SK-N-SH treated with all-trans-retinoic acid at 6 μM for 48 hours (cell line): ENCODE data around the gene NAT8.

Source experiments
- ATAC-seq: fragments of 200-7000 bp; cut with Tn5 transposase; 3 replicates; pipeline ENCODE4 v1.9.1; 2020; ENCODE audit warnings: mild to moderate bottlenecking, moderate library complexity
- ARNTL ChIP-seq: fragments of 450-650 bp; formaldehyde crosslinking; IDR thresholded peaks from 2 replicates; pipeline ENCODE4 v1.5.0; 2020; ENCODE audit warnings: low read depth, mild to moderate bottlenecking, moderate library complexity, borderline replicate concordance
- BACH2 ChIP-seq: fragments of 250-450 bp; sonication (Bioruptor Pico); IDR thresholded peaks from 2 replicates; pipeline ENCODE4 v1.9.0; 2021; ENCODE audit warnings: mild to moderate bottlenecking, borderline replicate concordance
- CSDC2 ChIP-seq: fragments of 250-450 bp; sonication (Bioruptor Pico); IDR thresholded peaks from 2 replicates; pipeline ENCODE4 v1.5.0; 2020; ENCODE audit warnings: mild to moderate bottlenecking, moderate library complexity
- GLIS3 ChIP-seq: fragments of 250-450 bp; sonication (Bioruptor Pico); IDR thresholded peaks from 2 replicates; pipeline ENCODE4 v1.5.0; 2020; ENCODE audit warnings: mild to moderate bottlenecking, moderate library complexity
- ISL1 ChIP-seq: fragments of 250-450 bp; sonication (Bioruptor Pico); IDR thresholded peaks from 2 replicates; pipeline ENCODE4 v2.1.2; 2022; ENCODE audit warnings: mild to moderate bottlenecking, moderate library complexity
- OSR1 ChIP-seq: fragments of 250-450 bp; sonication (Bioruptor Pico); IDR thresholded peaks from 2 replicates; pipeline ENCODE4 v1.8.0; 2022; ENCODE audit warnings: moderate library complexity, mild to moderate bottlenecking, inconsistent platforms
- PPARA ChIP-seq: fragments of 250-450 bp; sonication (Bioruptor Pico); IDR thresholded peaks from 2 replicates; pipeline ENCODE4 v1.5.0; 2020; ENCODE audit warnings: mild to moderate bottlenecking, borderline replicate concordance
- RARB ChIP-seq: fragments of 250-450 bp; sonication (Bioruptor Pico); IDR thresholded peaks from 2 replicates; pipeline ENCODE4 v1.8.0; 2021; ENCODE audit warnings: mild to moderate bottlenecking, moderate library complexity
- TCF4 ChIP-seq: fragments of 250-450 bp; sonication (Bioruptor Pico); IDR thresholded peaks from 2 replicates; pipeline ENCODE4 v1.8.0; 2021; ENCODE audit warnings: mild to moderate bottlenecking, moderate library complexity, borderline replicate concordance
- TOX ChIP-seq: fragments of 250-450 bp; sonication (Bioruptor Pico); IDR thresholded peaks from 2 replicates; pipeline ENCODE4 v1.8.0; 2021; ENCODE audit warnings: mild to moderate bottlenecking, moderate library complexity, borderline replicate concordance
- ZC3H10 ChIP-seq: fragments of 250-450 bp; sonication (Bioruptor Pico); IDR thresholded peaks from 2 replicates; pipeline ENCODE4 v1.5.1; 2021; ENCODE audit warnings: mild to moderate bottlenecking, moderate library complexity
- ZFP3 ChIP-seq: fragments of 250-450 bp; sonication (Bioruptor Pico); IDR thresholded peaks from 2 replicates; pipeline ENCODE4 v1.5.0; 2020; ENCODE audit warnings: mild to moderate bottlenecking, moderate library complexity
- ZFP30 ChIP-seq: fragments of 450-650 bp; formaldehyde crosslinking; IDR thresholded peaks from 2 replicates; pipeline ENCODE4 v1.5.0; 2022; ENCODE audit warnings: mild to moderate bottlenecking, moderate library complexity
- ZNF565 ChIP-seq: fragments of 450-650 bp; formaldehyde crosslinking; conservative IDR thresholded peaks from 2 replicates; pipeline ENCODE4 v1.5.0; 2020; ENCODE audit warnings: low read depth, mild to moderate bottlenecking, moderate library complexity
- ZNF70 ChIP-seq: fragments of 450-650 bp; formaldehyde crosslinking; IDR thresholded peaks from 2 replicates; pipeline ENCODE4 v1.5.0; 2020; ENCODE audit warnings: mild to moderate bottlenecking, moderate library complexity
- ZNF8 ChIP-seq: fragments of 450-650 bp; formaldehyde crosslinking; IDR thresholded peaks from 2 replicates; pipeline ENCODE4 v1.5.0; 2020; ENCODE audit warnings: mild to moderate bottlenecking, moderate library complexity
- TF ChIP-seq, protein P1 (sequence below): fragments of 250-450 bp; sonication (Bioruptor Pico); IDR thresholded peaks from 2 replicates; pipeline ENCODE4 v1.8.0; 2021; ENCODE audit warnings: low read depth, mild to moderate bottlenecking, moderate library complexity, borderline replicate concordance
- TF ChIP-seq, protein P2 (sequence below): fragments of 250-450 bp; sonication (Bioruptor Pico); IDR thresholded peaks from 2 replicates; pipeline ENCODE4 v1.5.1; 2020; ENCODE audit warnings: low read depth, mild to moderate bottlenecking, moderate library complexity
- TF ChIP-seq, protein P3 (sequence below): fragments of 250-450 bp; sonication (Bioruptor Pico); IDR thresholded peaks from 2 replicates; pipeline ENCODE4 v1.5.1; 2021; ENCODE audit warnings: mild to moderate bottlenecking, moderate library complexity
- TF ChIP-seq, protein P4 (sequence below): fragments of 250-450 bp; sonication (Bioruptor Pico); IDR thresholded peaks from 2 replicates; pipeline ENCODE4 v1.5.0; 2020; ENCODE audit warnings: mild to moderate bottlenecking, moderate library complexity

Gene NAT8

DNA sequence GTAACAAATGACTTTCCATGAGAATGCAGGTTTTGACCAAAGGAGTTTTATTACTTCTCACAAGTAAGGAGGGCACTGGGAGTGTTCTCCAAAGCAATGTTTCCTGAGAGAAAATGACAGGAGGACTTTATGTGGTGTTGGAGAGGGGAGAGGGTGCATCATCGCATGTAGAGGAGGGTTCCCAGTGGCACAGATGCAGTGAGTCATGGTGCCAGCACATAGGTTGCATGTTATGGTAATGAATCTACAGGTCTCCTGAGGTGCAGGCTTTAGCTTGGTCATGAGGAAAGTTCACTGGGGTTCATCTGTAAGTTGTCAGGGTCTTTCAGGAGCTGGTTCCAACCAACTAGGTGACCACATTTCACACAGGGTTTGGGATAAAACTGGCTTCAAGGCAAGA, 30.4 kb downstream of the NAT8 start:
- ATAC-seq = no peak
- TF ChIP-seq, protein P1, sequence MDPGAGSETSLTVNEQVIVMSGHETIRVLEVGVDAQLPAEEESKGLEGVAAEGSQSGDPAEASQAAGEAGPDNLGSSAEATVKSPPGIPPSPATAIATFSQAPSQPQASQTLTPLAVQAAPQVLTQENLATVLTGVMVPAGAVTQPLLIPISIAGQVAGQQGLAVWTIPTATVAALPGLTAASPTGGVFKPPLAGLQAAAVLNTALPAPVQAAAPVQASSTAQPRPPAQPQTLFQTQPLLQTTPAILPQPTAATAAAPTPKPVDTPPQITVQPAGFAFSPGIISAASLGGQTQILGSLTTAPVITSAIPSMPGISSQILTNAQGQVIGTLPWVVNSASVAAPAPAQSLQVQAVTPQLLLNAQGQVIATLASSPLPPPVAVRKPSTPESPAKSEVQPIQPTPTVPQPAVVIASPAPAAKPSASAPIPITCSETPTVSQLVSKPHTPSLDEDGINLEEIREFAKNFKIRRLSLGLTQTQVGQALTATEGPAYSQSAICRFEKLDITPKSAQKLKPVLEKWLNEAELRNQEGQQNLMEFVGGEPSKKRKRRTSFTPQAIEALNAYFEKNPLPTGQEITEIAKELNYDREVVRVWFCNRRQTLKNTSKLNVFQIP (CRISPR knock-in tag) = no peak
- TF ChIP-seq CSDC2 (CRISPR knock-in tag) = no peak
- TF ChIP-seq, protein P2, sequence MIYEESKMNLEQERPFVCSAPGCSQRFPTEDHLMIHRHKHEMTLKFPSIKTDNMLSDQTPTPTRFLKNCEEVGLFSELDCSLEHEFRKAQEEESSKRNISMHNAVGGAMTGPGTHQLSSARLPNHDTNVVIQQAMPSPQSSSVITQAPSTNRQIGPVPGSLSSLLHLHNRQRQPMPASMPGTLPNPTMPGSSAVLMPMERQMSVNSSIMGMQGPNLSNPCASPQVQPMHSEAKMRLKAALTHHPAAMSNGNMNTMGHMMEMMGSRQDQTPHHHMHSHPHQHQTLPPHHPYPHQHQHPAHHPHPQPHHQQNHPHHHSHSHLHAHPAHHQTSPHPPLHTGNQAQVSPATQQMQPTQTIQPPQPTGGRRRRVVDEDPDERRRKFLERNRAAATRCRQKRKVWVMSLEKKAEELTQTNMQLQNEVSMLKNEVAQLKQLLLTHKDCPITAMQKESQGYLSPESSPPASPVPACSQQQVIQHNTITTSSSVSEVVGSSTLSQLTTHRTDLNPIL = no peak
- no peak for TF ChIP-seq ZFP3 (CRISPR knock-in tag)

DNA sequence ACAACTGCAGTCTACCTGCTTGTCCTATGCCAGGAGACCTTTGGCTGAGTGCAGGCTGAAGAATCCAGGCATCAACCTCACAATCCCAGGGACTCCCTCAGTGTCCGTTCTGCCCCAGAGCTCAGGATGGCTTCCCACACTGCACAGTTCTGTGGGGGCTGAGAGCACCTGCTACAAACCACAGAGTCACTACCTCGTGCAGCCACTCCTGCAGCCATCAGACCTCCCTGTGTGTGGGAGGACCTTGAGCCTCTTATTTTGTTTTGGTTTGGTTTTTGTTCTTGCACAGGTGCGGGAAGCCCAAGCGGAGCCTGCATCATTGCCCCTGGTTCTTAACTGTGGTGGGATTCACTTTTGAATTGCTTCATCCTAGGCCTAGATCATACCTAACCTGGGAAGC, 31.0 kb downstream of the NAT8 start:
- TF ChIP-seq, protein P2 = no peak
- TF ChIP-seq, protein P1 (CRISPR knock-in tag) = no peak
- no peak for TF ChIP-seq ZNF565 (CRISPR knock-in tag)
- TF ChIP-seq ARNTL (CRISPR knock-in tag) = no peak
- TF ChIP-seq ISL1 = no peak
- no peak for TF ChIP-seq PPARA (CRISPR knock-in tag)
- no peak for TF ChIP-seq ZFP30 (CRISPR knock-in tag)
- TF ChIP-seq, protein P3, sequence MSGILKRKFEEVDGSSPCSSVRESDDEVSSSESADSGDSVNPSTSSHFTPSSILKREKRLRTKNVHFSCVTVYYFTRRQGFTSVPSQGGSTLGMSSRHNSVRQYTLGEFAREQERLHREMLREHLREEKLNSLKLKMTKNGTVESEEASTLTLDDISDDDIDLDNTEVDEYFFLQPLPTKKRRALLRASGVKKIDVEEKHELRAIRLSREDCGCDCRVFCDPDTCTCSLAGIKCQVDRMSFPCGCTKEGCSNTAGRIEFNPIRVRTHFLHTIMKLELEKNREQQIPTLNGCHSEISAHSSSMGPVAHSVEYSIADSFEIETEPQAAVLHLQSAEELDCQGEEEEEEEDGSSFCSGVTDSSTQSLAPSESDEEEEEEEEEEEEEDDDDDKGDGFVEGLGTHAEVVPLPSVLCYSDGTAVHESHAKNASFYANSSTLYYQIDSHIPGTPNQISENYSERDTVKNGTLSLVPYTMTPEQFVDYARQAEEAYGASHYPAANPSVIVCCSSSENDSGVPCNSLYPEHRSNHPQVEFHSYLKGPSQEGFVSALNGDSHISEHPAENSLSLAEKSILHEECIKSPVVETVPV (CRISPR knock-in tag) = no peak
- TF ChIP-seq, protein P4, sequence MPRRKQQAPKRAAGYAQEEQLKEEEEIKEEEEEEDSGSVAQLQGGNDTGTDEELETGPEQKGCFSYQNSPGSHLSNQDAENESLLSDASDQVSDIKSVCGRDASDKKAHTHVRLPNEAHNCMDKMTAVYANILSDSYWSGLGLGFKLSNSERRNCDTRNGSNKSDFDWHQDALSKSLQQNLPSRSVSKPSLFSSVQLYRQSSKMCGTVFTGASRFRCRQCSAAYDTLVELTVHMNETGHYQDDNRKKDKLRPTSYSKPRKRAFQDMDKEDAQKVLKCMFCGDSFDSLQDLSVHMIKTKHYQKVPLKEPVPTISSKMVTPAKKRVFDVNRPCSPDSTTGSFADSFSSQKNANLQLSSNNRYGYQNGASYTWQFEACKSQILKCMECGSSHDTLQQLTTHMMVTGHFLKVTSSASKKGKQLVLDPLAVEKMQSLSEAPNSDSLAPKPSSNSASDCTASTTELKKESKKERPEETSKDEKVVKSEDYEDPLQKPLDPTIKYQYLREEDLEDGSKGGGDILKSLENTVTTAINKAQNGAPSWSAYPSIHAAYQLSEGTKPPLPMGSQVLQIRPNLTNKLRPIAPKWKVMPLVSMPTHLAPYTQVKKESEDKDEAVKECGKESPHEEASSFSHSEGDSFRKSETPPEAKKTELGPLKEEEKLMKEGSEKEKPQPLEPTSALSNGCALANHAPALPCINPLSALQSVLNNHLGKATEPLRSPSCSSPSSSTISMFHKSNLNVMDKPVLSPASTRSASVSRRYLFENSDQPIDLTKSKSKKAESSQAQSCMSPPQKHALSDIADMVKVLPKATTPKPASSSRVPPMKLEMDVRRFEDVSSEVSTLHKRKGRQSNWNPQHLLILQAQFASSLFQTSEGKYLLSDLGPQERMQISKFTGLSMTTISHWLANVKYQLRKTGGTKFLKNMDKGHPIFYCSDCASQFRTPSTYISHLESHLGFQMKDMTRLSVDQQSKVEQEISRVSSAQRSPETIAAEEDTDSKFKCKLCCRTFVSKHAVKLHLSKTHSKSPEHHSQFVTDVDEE (CRISPR knock-in tag) = no peak
- TF ChIP-seq OSR1 = no peak
- ATAC-seq = no peak

DNA sequence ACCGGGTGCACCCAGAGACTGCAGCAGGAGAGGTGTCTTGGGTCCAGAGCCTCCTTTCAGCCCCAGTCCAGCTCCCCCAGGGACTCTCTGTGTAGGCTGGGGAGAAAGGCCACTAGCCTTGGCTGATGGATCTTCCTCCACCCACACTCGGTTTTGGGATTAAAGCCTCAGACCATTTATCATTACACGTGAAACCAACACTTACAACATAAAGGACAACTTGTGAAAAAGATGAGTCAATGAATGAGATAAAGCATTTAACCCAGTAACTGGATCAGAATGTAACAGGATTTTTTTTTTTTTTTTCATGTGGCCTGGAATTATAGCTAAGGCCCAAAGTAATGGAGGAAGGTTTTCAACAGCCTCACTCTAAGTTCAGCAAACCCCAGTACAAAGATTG, 32.1 kb downstream of the NAT8 start:
- no peak for ATAC-seq
- TF ChIP-seq ZC3H10 (CRISPR knock-in tag) (no peak), ZNF70 (CRISPR knock-in tag) (no peak), ARNTL (CRISPR knock-in tag) (no peak), CSDC2 (CRISPR knock-in tag) (no peak), TCF4 (CRISPR knock-in tag) (no peak), RARB (no peak), GLIS3 (CRISPR knock-in tag) (no peak), ZNF8 (CRISPR knock-in tag) (no peak), BACH2 (CRISPR knock-in tag) (no peak), ZNF565 (CRISPR knock-in tag) (no peak), OSR1 (no peak), TOX (CRISPR knock-in tag) (no peak), ZFP30 (CRISPR knock-in tag) (no peak)
- TF ChIP-seq, protein P2 = no peak
- TF ChIP-seq, protein P3 (CRISPR knock-in tag) = no peak
- TF ChIP-seq, protein P1 (CRISPR knock-in tag) = no peak
